ENCODE data around the gene RAD54L. TPM values are rescaled to one million over a fixed set of nuclear protein-coding genes. Genes with fewer than 3 reads are reported as not detected.
"Not testable (repeated sequence)": the region's sequence is repeated elsewhere in the genome, so short reads cannot be mapped to it uniquely, and the experiment has no call there.

Gene RAD54L
- total RNA-seq, 1 donor from 2014 or later = 5.1 TPM

DNA sequence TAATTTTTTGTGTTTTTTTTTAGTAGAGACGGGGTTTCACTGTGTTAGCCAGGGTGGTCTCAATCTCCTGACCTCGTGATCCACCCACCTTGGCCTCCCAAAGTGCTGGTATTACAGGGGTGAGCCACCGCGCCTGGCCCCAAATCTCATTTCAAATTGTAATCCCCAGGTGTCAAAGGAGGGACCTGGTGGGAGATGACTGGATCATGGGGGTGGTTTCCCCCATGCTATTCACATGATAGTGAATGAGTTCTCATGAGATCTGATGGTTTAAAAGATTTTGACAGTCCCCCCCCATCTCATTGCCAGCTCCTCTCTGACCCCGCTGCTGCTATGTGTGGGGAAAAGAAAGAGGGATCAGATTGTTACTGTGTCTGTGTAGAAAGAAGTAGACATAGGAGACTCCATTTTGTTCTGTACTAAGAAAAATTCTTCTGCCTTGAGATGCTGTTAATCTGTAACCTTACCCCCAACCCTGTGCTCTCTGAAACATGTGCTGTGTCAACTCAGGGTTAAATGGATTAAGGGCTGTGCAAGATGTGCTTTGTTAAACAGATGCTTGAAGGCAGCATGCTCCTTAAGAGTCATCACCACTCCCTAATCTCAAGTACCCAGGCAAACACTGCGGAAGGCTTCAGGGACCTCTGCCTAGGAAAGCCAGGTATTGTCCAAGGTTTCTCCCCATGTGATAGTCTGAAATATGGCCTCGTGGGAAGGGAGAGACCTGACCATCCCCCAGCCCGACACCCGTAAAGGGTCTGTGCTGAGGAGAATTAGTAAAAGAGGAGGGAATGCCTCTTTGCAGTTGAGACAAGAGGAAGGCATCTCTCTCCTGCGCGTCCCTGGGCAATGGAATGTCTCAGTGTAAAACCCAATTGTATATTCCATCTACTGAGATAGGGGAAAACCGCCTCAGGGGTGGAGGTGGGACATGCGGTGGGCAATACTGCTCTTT is 72.7 kb downstream of the RAD54L start:
- not testable (repeated sequence) for DNase-seq (ENCODE audit: low read depth, low spot score)

DNA sequence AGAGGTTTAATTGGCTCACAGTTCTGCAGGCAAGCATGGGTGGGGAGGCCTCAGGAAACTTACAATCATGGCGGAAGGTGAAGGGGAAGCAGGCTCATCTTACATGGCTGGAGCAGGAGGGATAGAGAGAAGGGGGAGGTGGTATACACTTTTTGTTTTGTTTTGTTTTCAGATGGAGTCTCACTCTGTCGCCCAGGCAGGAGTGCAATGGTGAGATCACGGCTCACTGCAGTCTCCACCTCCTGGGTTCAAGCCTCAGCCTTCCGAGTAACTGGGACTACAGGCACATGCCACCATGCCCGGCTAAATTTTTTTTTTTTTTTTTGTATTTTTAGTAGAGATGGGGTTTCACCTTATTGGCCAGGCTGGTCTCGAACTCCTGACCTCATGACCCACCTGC is 74.6 kb downstream of the RAD54L start:
- DNase-seq (ENCODE audit: low read depth, low spot score) = not testable (repeated sequence)

DNA sequence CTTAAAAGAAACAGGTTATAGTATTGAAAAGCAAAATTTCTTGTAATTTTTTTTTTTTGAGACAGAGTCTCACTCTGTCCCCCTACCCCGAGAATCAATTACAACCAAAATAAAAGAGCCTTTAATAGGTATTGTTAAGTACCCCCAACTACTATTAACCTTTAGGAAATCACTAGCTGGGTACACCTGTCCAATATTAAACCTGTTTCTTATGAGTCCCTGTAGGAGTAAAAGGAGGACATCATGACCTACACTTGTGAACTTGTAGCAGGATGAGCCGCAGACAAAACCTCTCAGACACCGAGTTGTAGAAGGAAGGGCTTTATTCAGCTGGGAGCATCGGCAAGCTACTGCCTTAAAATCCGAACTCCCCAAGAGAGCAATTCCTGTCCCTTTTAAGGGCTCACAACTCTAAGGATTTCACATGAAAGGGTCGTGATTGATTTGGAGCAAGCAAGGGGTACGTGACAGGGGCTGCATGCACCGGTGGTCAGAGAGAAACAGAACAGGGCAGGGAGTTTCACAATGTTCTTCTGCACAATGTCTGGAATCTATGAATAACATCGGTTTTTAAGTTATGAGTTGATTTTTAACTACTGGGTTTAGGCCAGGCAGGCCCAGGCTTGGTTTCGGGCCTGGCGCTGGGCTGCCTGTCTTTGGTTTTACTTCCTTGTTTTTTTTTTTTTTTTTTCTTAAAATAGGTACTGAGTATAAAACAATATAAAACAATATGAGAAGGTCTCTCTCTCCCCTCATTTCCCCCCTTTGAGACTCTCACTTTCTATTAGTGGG is 77.9 kb downstream of the RAD54L start:
- not testable (repeated sequence) for DNase-seq (ENCODE audit: low read depth, low spot score)

Other genes with a start within 250 kb of the RAD54L start
- gene PIK3R3, start 115.1 kb upstream of the RAD54L start, total RNA-seq = 10.7 and 11.4 TPM in 2 replicates
- 0.21 and 0.59 TPM in 2 replicates for gene TSPAN1, start 72.7 kb upstream of the RAD54L start, total RNA-seq
- gene P3R3URF, start 71.3 kb upstream of the RAD54L start, total RNA-seq = not detected in 2 replicates
- gene POMGNT1, start 49.3 kb upstream of the RAD54L start, total RNA-seq = 46.2 and 48.9 TPM in 2 replicates
- gene LURAP1, start 44.4 kb upstream of the RAD54L start, total RNA-seq = 2.0 and 3.4 TPM in 2 replicates
- 61.6 and 67.6 TPM in 2 replicates for gene LRRC41, start 55.9 kb downstream of the RAD54L start, total RNA-seq
- gene UQCRH, start 55.9 kb downstream of the RAD54L start, total RNA-seq = 191 and 376 TPM in 2 replicates
- 17.3 and 22.8 TPM in 2 replicates for gene NSUN4, start 93.0 kb downstream of the RAD54L start, total RNA-seq
- gene FAAH, start 146.6 kb downstream of the RAD54L start, total RNA-seq = 0.39 and 0.46 TPM in 2 replicates
- not detected in 2 replicates for gene DMBX1, start 242.1 kb downstream of the RAD54L start, total RNA-seq